HepG2 (cell line): ENCODE measurements around the gene TOM1L1. TPM values are rescaled to one million over a fixed set of nuclear protein-coding genes. Genes with fewer than 3 reads are reported as not detected.

ENCODE experiments used
- BRD4 ChIP-seq: sonication (generic); formaldehyde crosslinking; IDR thresholded peaks from 2 replicates; pipeline ENCODE4 v1.4.0; 2020; ENCODE audit warnings: missing genetic modification reagents
- CAMTA2 ChIP-seq: sonication (generic); formaldehyde crosslinking; IDR thresholded peaks from 2 replicates; pipeline ENCODE4 v1.4.0; 2020; ENCODE audit warnings: mild to moderate bottlenecking, missing genetic modification reagents, borderline replicate concordance
- FOSL1 ChIP-seq: sonication (generic); formaldehyde crosslinking; IDR thresholded peaks from 2 replicates; pipeline ENCODE4 v1.9.0; 2021; ENCODE audit warnings: missing genetic modification reagents, borderline replicate concordance
- FOXA1 ChIP-seq, 2 experiments: fragments of 450-650 bp in 1 of 2; sonication (generic) in 1 of 2; formaldehyde crosslinking in 1 of 2; IDR thresholded peaks; 2 replicates each; pipeline versions ENCODE4 v1.4.0 to v1.6.1; 2016 to 2020; ENCODE audit warnings: missing genetic modification reagents in 1 of 2
- HBP1 ChIP-seq: IDR thresholded peaks from 2 replicates; pipeline ENCODE4 v1.6.1; 2016; ENCODE audit warnings: low read depth, control low read depth
- JUN ChIP-seq: sonication (generic); formaldehyde crosslinking; IDR thresholded peaks from 2 replicates; pipeline ENCODE4 v1.4.0; 2020; ENCODE audit warnings: mild to moderate bottlenecking, missing genetic modification reagents
- MAFK ChIP-seq, 2 experiments: IDR thresholded peaks in 1 of 2; conservative IDR thresholded peaks in 1 of 2; 2 replicates each; pipeline ENCODE4 v1.6.1; 2011; ENCODE audit warnings: improper control_type of control experiment in 2 of 2, low read length in 2 of 2
- NFE2L2 ChIP-seq: fragments of 150-350 bp; IDR thresholded peaks from 2 replicates; pipeline ENCODE4 v1.6.1; 2014; ENCODE audit warnings: low read length
- REPIN1 ChIP-seq: sonication (generic); formaldehyde crosslinking; IDR thresholded peaks from 2 replicates; pipeline ENCODE4 v1.8.0; 2022; ENCODE audit warnings: missing genetic modification reagents, low read depth, mild to moderate bottlenecking, borderline replicate concordance
- RFX3 ChIP-seq: IDR thresholded peaks from 2 replicates; pipeline ENCODE4 v1.6.1; 2016; ENCODE audit warnings: missing biosample characterization, missing genetic modification reagents
- RFXANK ChIP-seq: IDR thresholded peaks from 2 replicates; pipeline ENCODE4 v1.6.1; 2016
- SRY ChIP-seq: sonication (generic); formaldehyde crosslinking; IDR thresholded peaks from 2 replicates; pipeline ENCODE4 v1.8.0; 2022; ENCODE audit warnings: mild to moderate bottlenecking, missing genetic modification reagents
- SSRP1 ChIP-seq: IDR thresholded peaks from 2 replicates; pipeline ENCODE4 v1.6.1; 2016; ENCODE audit warnings: control low read depth
- TBL1XR1 ChIP-seq: fragments of 150-350 bp; IDR thresholded peaks from 2 replicates; pipeline ENCODE4 v1.6.1; 2014; ENCODE audit warnings: borderline replicate concordance, low read length; ENCODE audit not compliant: partially characterized antibody
- YEATS4 ChIP-seq: sonication (generic); formaldehyde crosslinking; IDR thresholded peaks from 2 replicates; pipeline ENCODE4 v1.4.0; 2020; ENCODE audit warnings: missing genetic modification reagents, borderline replicate concordance
- ZFYVE20 ChIP-seq: sonication (generic); formaldehyde crosslinking; IDR thresholded peaks from 2 replicates; pipeline ENCODE4 v1.8.0; 2023; ENCODE audit warnings: low read depth, mild to moderate bottlenecking, moderate library complexity, missing genetic modification reagents, borderline replicate concordance
- ZNF329 ChIP-seq: sonication (generic); formaldehyde crosslinking; IDR thresholded peaks from 2 replicates; pipeline ENCODE4 v1.9.0; 2021; ENCODE audit warnings: low read depth, mild to moderate bottlenecking, missing genetic modification reagents
- ZNF432 ChIP-seq: sonication (generic); formaldehyde crosslinking; IDR thresholded peaks from 2 replicates; pipeline ENCODE4 v1.5.0; 2020; ENCODE audit warnings: missing genetic modification reagents, mild to moderate bottlenecking, borderline replicate concordance
- ZNF510 ChIP-seq: sonication (generic); formaldehyde crosslinking; IDR thresholded peaks from 2 replicates; pipeline ENCODE4 v1.4.0; 2020; ENCODE audit warnings: low read depth, mild to moderate bottlenecking, missing genetic modification reagents
- ZNF619 ChIP-seq: sonication (generic); formaldehyde crosslinking; IDR thresholded peaks from 2 replicates; pipeline ENCODE4 v1.4.0; 2020; ENCODE audit warnings: mild to moderate bottlenecking, missing genetic modification reagents
- ZNF746 ChIP-seq: sonication (generic); formaldehyde crosslinking; IDR thresholded peaks from 2 replicates; pipeline ENCODE4 v1.8.0; 2022; ENCODE audit warnings: mild to moderate bottlenecking, missing genetic modification reagents
- ZNF781 ChIP-seq: sonication (generic); formaldehyde crosslinking; IDR thresholded peaks from 2 replicates; pipeline ENCODE4 v1.5.1; 2020; ENCODE audit warnings: borderline replicate concordance, mild to moderate bottlenecking, missing genetic modification reagents; ENCODE audit errors: not compliant biosample characterization
- polyA plus RNA-seq, 8 experiments: library from polyadenylated mRNA; depleted of rRNA in 3 of 8; stranded (reverse) in 7 of 8; unstranded in 1 of 8; fragments of >200 nt; fragmentation: Illumina TruSeq in 4 of 8; extraction: Trizol in 4 of 8; gene quantifications; 2 replicates each; pipeline versions ENCODE4 v1.2.1 to v1.2.3, GENCODE V29; 2011 to 2016; ENCODE audit warnings: low read depth in 4 of 8, missing spikeins in 1 of 8, mixed read lengths in 1 of 8; ENCODE audit not compliant: insufficient read depth in 1 of 8
- total RNA-seq, 5 experiments: library from RNA; depleted of rRNA; stranded (reverse); fragments of >200 nt; fragmentation: Illumina TruSeq; extraction: Trizol; gene quantifications; 2 replicates each; pipeline ENCODE4 v1.2.3, GENCODE V29; 2016; ENCODE audit warnings: low read depth in 1 of 5
- TF ChIP-seq, protein P1 (sequence below): sonication (generic); formaldehyde crosslinking; IDR thresholded peaks from 2 replicates; pipeline ENCODE4 v1.4.0; 2020; ENCODE audit warnings: missing genetic modification reagents
- TF ChIP-seq, protein P2 (sequence below): sonication (generic); formaldehyde crosslinking; conservative IDR thresholded peaks from 2 replicates; pipeline ENCODE4 v1.4.0; 2020; ENCODE audit warnings: missing genetic modification reagents
- TF ChIP-seq, protein P3 (sequence below): sonication (generic); formaldehyde crosslinking; IDR thresholded peaks from 2 replicates; pipeline ENCODE4 v1.4.0; 2020; ENCODE audit warnings: missing genetic modification reagents

The TOM1L1 gene
- total and polyA plus RNA-seq, 2 of the 13 experiments (the other 11 are each of a cell fraction or from before 2014, with no cell fraction given), result 45.3 to 51.3 TPM

GRCh38 chr17:54900457-54901229 lies at the start of gene TOM1L1 (continued):
- TF ChIP-seq, protein P1, sequence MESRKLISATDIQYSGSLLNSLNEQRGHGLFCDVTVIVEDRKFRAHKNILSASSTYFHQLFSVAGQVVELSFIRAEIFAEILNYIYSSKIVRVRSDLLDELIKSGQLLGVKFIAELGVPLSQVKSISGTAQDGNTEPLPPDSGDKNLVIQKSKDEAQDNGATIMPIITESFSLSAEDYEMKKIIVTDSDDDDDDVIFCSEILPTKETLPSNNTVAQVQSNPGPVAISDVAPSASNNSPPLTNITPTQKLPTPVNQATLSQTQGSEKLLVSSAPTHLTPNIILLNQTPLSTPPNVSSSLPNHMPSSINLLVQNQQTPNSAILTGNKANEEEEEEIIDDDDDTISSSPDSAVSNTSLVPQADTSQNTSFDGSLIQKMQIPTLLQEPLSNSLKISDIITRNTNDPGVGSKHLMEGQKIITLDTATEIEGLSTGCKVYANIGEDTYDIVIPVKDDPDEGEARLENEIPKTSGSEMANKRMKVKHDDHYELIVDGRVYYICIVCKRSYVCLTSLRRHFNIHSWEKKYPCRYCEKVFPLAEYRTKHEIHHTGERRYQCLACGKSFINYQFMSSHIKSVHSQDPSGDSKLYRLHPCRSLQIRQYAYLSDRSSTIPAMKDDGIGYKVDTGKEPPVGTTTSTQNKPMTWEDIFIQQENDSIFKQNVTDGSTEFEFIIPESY (CRISPR knock-in tag), result no peak; the same call in 1 of the 2 replicates
- TF ChIP-seq FOXA1 (IDR thresholded peaks at IDR 0.05), result no peak
- TF ChIP-seq FOXA1 (CRISPR knock-in tag; IDR thresholded peaks at IDR 0.05), result no peak; the same call in 1 of the 2 replicates
- no peak; the same call in 1 of the 2 replicates for TF ChIP-seq SRY (CRISPR knock-in tag)
- TF ChIP-seq MAFK (conservative IDR thresholded peaks at IDR 0.05 in 1 of 2, IDR thresholded peaks at IDR 0.05 in 1 of 2; ENCODE audit: low read length in 2 of 2), result no peak
- no peak for TF ChIP-seq ZNF746
- TF ChIP-seq RFXANK (CRISPR knock-in tag), result no peak; the same call in 1 of the 2 replicates
- no peak for TF ChIP-seq NFE2L2
- no peak for TF ChIP-seq RFX3 (CRISPR knock-in tag)
- no peak for TF ChIP-seq ZNF432
- TF ChIP-seq TBL1XR1, result no peak
- TF ChIP-seq YEATS4 (CRISPR knock-in tag), result peak; percentile 78; the same call in 1 of the 2 replicates
- no peak for TF ChIP-seq FOSL1
- TF ChIP-seq JUN (CRISPR knock-in tag), result no peak
- TF ChIP-seq ZNF781, result peak; percentile 67
- 0 out of 2 replicates have a peak, but pooled peaks have one; percentile 52 for TF ChIP-seq HBP1 (CRISPR knock-in tag)
- no peak for TF ChIP-seq SSRP1 (CRISPR knock-in tag)
- peak; percentile 48; the same call in 1 of the 2 replicates for TF ChIP-seq REPIN1 (CRISPR knock-in tag)
- no peak for TF ChIP-seq ZNF329 (CRISPR knock-in tag)
- no peak for TF ChIP-seq BRD4 (CRISPR knock-in tag)
- no peak for TF ChIP-seq ZNF619
- peak; percentile 20; the same call in 1 of the 2 replicates for TF ChIP-seq ZFYVE20 (CRISPR knock-in tag)
- TF ChIP-seq ZNF510, result peak; percentile 84; the same call in 1 of the 2 replicates
- TF ChIP-seq, protein P2, sequence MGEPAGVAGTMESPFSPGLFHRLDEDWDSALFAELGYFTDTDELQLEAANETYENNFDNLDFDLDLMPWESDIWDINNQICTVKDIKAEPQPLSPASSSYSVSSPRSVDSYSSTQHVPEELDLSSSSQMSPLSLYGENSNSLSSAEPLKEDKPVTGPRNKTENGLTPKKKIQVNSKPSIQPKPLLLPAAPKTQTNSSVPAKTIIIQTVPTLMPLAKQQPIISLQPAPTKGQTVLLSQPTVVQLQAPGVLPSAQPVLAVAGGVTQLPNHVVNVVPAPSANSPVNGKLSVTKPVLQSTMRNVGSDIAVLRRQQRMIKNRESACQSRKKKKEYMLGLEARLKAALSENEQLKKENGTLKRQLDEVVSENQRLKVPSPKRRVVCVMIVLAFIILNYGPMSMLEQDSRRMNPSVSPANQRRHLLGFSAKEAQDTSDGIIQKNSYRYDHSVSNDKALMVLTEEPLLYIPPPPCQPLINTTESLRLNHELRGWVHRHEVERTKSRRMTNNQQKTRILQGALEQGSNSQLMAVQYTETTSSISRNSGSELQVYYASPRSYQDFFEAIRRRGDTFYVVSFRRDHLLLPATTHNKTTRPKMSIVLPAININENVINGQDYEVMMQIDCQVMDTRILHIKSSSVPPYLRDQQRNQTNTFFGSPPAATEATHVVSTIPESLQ (CRISPR knock-in tag), result no peak
- TF ChIP-seq, protein P3, sequence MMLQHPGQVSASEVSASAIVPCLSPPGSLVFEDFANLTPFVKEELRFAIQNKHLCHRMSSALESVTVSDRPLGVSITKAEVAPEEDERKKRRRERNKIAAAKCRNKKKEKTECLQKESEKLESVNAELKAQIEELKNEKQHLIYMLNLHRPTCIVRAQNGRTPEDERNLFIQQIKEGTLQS (CRISPR knock-in tag), result no peak
- TF ChIP-seq CAMTA2 (CRISPR knock-in tag), result no peak
